Activated CD8-positive, alpha-beta T cell treated with anti-CD3 and anti-CD28 coated beads, Interleukin-2, amount 10 ng/mL, durations not matched to agents 7 days and 5 days (primary cell): ENCODE data around the gene CYYR1. TPM values are rescaled to one million over a fixed set of nuclear protein-coding genes. Genes with fewer than 3 reads are reported as not detected.

Experiments
- ATAC-seq: fragments of 150-1000 bp; cut with Tn5 transposase; one replicate; pipeline ENCODE4 v1.10.0; 2021; ENCODE audit warnings: moderate library complexity
- CTCF ChIA-PET: fragments of 350-600 bp; sonication (Branson Sonifier 250); formaldehyde crosslinking; loops from one replicate; lab custom pipeline; 2021; ENCODE audit warnings: antibody characterized with exemption; lab: Charles Lee
- POLR2A ChIA-PET: fragments of 350-600 bp; sonication (Branson Sonifier 250); formaldehyde crosslinking; loops from one replicate; lab custom pipeline; 2021; ENCODE audit warnings: antibody characterized with exemption; lab: Charles Lee
- DNase-seq: peaks from one replicate; pipeline ENCODE4 v3.0.0-alpha.2; 2020
- H3K27ac Mint-ChIP-seq: one replicate; pipeline ENCODE4 v1.8.0; 2021; ENCODE audit warnings: mild to moderate bottlenecking, mixed read lengths
- H3K27me3 Mint-ChIP-seq: one replicate; pipeline ENCODE4 v1.8.0; 2021; ENCODE audit warnings: low read depth, mixed read lengths
- H3K36me3 Mint-ChIP-seq: one replicate; pipeline ENCODE4 v1.8.0; 2021; ENCODE audit warnings: low read depth, mixed read lengths
- H3K4me1 Mint-ChIP-seq: one replicate; pipeline ENCODE4 v1.8.0; 2021; ENCODE audit warnings: low read depth, mixed read lengths
- H3K4me3 Mint-ChIP-seq: one replicate; pipeline ENCODE4 v1.8.0; 2021; ENCODE audit warnings: mild to moderate bottlenecking, mixed read lengths
- H3K9me3 Mint-ChIP-seq: one replicate; pipeline ENCODE4 v1.8.0; 2022; ENCODE audit warnings: mixed read lengths; ENCODE audit not compliant: insufficient read depth
- total RNA-seq, 2 experiments: library from RNA; stranded (reverse); gene quantifications; one replicate each; pipeline ENCODE4 v1.2.3, GENCODE V29; 2021

CYYR1 gene
- total RNA-seq, 2 experiments from 2014 or later: not detected

DNA sequence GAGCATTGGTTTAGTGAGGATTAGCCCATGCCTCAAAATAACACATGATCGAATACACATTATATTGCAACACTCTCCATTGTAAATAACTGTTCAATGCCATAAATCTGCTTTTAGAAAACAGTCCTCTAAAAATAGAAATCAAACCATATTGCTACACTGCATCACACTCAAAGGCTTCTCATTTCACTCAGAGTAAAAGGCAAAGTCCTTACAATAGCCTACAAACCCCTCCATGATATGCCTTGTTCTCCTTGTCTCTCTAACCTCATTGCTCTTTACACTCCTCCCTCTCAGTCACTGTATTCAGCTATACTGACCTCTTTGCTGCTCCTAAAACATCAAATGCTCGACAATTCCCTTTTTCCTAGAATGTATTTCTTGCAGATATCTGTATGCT lies 64.2 kb downstream of the CYYR1 start:
- Mint-ChIP-seq H3K9me3 (no peaks in the 10 kb centered on the region), H3K4me1 (no peaks in the 10 kb centered on the region), H3K27ac (no peak overlapping the region), H3K36me3 (no peaks in the 10 kb centered on the region), H3K4me3 (no peak overlapping the region), H3K27me3 (no peaks in the 10 kb centered on the region)
- POLR2A ChIA-PET: no interaction called here
- CTCF ChIA-PET: no interaction called here
- no peak for DNase-seq
- ATAC-seq: no peak

DNA sequence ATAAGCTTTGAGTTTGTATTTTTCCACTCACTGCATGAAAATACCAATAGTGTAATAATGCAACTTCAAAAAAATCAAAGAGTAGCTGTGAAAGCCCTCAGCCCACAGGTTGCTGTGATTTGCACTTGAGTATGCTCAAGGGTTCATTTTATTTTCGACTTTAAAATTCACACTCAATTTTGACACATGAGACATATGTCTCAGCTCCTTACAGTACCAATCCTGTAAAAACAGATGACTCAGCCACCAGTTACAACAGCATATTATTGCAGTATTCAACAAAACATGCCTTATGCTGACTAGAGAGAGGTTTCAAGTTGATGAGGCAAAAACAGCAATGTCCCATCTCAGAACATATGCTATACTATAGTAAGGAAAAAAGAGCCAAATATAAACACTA lies 66.1 kb downstream of the CYYR1 start:
- H3K4me1 Mint-ChIP-seq: no peaks in the 10 kb centered on the region
- H3K27ac Mint-ChIP-seq: no peak overlapping the region
- ChIA-PET POLR2A (no interaction called here), CTCF (no interaction called here)
- ATAC-seq (no peak), DNase-seq (no peak)
- H3K36me3 Mint-ChIP-seq: no peaks in the 10 kb centered on the region
- H3K9me3 Mint-ChIP-seq: no peaks in the 10 kb centered on the region
- H3K4me3 Mint-ChIP-seq: no peak overlapping the region
- no peaks in the 10 kb centered on the region for H3K27me3 Mint-ChIP-seq

DNA sequence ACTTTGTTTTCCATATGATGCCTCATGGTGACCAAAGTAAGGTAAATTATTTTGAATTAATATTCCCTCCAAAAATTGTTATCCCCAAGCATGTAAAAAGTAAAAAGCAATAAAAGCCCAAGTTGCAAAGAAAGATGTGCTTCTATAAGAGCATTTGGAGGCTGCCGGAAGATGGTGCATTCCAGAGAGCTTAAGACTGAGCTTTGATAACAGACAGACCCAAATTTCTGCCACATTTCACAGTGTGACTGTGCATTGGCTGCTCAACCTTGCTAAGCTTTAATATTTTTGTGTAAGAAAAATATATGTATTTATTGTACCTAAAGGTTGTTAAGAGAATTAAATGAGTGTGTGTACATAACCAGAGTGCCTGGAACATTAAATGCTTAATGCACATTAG lies 67.9 kb downstream of the CYYR1 start:
- H3K36me3 Mint-ChIP-seq: no peaks in the 10 kb centered on the region
- H3K4me3 Mint-ChIP-seq: no peak overlapping the region
- DNase-seq (no peak), ATAC-seq (no peak)
- H3K27ac Mint-ChIP-seq: no peak overlapping the region
- CTCF ChIA-PET: no interaction called here
- no peaks in the 10 kb centered on the region for H3K27me3 Mint-ChIP-seq
- H3K9me3 Mint-ChIP-seq: no peaks in the 10 kb centered on the region
- POLR2A ChIA-PET: no interaction called here
- H3K4me1 Mint-ChIP-seq: no peaks in the 10 kb centered on the region

DNA sequence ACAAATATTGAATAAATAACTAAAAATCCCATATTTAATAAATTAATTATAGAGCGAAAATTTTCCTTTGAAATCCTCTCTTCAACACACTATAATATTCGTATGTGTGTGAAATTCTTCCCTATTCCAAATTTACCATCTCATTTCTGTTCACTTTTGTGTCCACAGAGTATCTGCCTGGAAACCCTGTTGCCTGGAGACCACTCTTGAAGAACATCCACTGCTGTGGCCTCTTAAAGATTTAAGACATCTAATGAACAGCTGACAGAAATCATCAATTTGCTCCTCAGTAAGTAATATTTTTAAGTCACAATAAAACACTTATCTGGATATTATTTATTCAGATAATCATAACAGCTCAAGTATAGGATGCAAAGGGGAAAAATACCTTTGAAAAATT lies 69.7 kb downstream of the CYYR1 start:
- POLR2A ChIA-PET: no interaction called here
- no peak for DNase-seq
- Mint-ChIP-seq H3K4me1 (no peaks in the 10 kb centered on the region), H3K27ac (no peak overlapping the region), H3K36me3 (no peaks in the 10 kb centered on the region), H3K27me3 (no peaks in the 10 kb centered on the region), H3K9me3 (no peaks in the 10 kb centered on the region), H3K4me3 (no peak overlapping the region)
- CTCF ChIA-PET: no interaction called here
- ATAC-seq: no peak

DNA sequence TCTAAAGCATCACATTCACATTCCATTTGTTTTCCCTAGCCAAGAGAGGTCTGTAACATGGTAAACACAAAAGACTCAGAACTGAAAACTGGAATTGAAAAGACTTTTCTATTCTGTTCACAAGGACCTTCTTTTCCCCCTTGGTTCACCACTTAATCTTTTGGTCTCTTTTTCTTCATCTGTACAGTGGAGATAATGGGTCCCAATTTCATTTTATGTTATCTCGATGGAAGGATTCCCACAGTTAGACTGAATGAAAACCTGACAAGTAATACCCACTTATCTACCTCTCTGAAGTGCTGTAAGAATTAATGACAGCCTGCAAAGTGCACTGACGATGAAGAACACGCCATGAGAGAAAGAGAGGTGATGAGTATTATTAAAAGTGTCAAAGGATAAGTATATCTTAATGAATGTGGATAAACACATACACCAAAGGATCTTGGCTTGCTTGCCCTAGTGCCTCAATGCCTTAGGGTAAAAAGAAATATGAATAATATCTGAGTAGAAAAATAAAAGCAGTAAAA lies 71.5 kb downstream of the CYYR1 start:
- ATAC-seq: no peak

DNA sequence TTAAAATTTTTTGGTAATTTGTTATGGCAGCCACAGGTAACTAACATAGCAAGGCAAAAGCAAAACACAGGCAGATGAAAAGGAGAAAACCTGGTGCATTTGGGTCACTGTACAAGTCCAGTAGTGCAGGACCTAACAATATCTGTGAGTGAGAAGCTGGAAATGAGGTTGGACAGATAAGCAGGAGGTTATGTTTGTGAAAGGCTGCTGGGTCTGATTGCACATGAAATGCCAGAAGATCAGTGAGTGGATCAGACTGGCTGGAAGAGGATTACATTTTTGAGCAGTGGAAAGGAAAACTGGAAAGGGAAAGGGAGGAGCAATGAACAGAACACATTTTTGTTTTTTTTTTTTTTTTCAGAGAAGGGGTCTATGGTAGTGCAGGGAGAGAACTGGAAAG lies 73.6 kb downstream of the CYYR1 start:
- ChIA-PET POLR2A (no interaction called here), CTCF (no interaction called here)
- Mint-ChIP-seq H3K36me3 (no peaks in the 10 kb centered on the region), H3K9me3 (no peaks in the 10 kb centered on the region), H3K4me3 (no peak overlapping the region), H3K27ac (no peak overlapping the region), H3K27me3 (no peaks in the 10 kb centered on the region), H3K4me1 (no peaks in the 10 kb centered on the region)
- DNase-seq: no peak
- no peak for ATAC-seq

More for the DNA sequence above, 71.5 kb downstream of the CYYR1 start:
- no peaks in the 10 kb centered on the region for H3K9me3 Mint-ChIP-seq
- CTCF ChIA-PET: no interaction called here
- no peak for DNase-seq
- POLR2A ChIA-PET: no interaction called here
- no peak overlapping the region for H3K27ac Mint-ChIP-seq
- no peak overlapping the region for H3K4me3 Mint-ChIP-seq
- no peaks in the 10 kb centered on the region for H3K27me3 Mint-ChIP-seq
- H3K36me3 Mint-ChIP-seq: no peaks in the 10 kb centered on the region
- no peaks in the 10 kb centered on the region for H3K4me1 Mint-ChIP-seq

DNA sequence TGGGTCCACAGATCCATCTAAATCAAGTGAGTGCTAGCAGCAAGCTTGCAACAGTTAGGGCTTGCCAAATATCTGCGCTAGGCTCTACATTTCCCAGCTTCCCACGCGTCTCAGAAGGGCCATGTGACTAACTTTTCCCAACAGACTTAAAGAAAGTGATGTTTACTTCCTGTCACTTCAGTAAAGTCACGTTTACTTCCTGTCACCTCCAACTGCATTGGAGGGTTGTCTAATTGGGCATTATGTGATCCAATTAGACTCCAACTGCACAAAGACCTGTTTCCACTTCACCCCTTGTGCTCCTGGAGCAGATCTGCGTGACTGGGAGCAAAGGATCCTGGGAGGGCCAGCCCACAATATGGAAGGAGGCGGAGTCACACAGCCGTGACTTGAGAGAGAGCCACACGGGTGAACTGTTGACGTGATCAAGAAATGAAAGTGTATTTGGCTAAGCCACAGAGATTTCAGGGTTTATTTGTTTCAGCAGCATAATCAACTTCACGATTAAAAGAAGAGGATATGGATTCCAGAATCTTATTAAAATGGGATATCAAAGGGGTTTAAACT lies 77.7 kb downstream of the CYYR1 start:
- Mint-ChIP-seq H3K4me1 (no peaks in the 10 kb centered on the region), H3K36me3 (no peaks in the 10 kb centered on the region), H3K9me3 (peaks cover 4% of the 10 kb centered on the region), H3K27ac (no peak overlapping the region), H3K27me3 (no peaks in the 10 kb centered on the region), H3K4me3 (no peak overlapping the region)
- DNase-seq: no peak
- CTCF ChIA-PET: no interaction called here
- POLR2A ChIA-PET: no interaction called here
- no peak for ATAC-seq

DNA sequence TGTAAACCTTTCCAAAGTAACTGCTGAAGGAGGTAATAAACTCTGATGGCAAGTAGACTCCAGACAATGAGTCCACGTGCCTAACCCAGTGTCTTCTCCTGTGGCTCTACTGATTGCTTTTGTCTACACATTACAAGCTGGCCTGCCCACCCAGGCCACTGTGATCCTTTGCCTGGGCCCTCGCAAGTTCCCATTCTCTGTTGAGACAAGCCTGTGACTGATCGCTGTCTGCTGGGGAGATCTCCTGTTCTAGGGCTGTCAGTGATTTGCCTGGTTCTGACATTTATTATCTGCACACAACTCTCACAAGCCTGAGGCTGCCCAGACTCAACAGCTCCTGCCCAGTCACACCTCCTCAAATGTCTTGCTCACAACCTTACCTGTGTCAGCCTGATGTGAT lies 81.4 kb downstream of the CYYR1 start:
- no peaks in the 10 kb centered on the region for H3K27me3 Mint-ChIP-seq
- ChIA-PET POLR2A (no interaction called here), CTCF (no interaction called here)
- no peak overlapping the region for H3K4me3 Mint-ChIP-seq
- ATAC-seq (no peak), DNase-seq (no peak)
- peaks cover 4% of the 10 kb centered on the region for H3K9me3 Mint-ChIP-seq
- H3K36me3 Mint-ChIP-seq: no peaks in the 10 kb centered on the region
- H3K4me1 Mint-ChIP-seq: no peaks in the 10 kb centered on the region
- no peak overlapping the region for H3K27ac Mint-ChIP-seq

DNA sequence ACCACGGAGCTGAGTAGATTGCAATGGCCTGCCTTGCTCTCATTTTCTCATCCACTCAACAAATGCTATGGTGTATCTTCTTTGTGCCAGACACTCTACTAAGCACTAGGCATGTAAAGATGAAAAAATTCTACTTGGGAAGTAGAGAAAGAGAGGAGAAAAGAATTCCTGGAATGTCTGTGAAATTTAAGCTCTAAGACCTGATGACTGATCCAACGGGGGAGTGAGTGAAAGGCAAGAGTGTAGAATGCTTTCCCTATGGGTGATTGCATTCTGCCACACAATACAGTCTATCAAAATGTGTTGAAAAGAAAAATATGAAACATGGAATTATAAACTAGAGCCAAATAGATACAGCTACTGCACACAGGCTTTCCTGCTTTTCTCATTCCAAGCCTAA lies 82.3 kb downstream of the CYYR1 start:
- H3K27me3 Mint-ChIP-seq: no peaks in the 10 kb centered on the region
- H3K9me3 Mint-ChIP-seq: peaks cover 4% of the 10 kb centered on the region
- H3K36me3 Mint-ChIP-seq: no peaks in the 10 kb centered on the region
- ChIA-PET CTCF (no interaction called here), POLR2A (no interaction called here)
- no peaks in the 10 kb centered on the region for H3K4me1 Mint-ChIP-seq
- H3K27ac Mint-ChIP-seq: no peak overlapping the region
- ATAC-seq: no peak
- no peak overlapping the region for H3K4me3 Mint-ChIP-seq
- no peak for DNase-seq

DNA sequence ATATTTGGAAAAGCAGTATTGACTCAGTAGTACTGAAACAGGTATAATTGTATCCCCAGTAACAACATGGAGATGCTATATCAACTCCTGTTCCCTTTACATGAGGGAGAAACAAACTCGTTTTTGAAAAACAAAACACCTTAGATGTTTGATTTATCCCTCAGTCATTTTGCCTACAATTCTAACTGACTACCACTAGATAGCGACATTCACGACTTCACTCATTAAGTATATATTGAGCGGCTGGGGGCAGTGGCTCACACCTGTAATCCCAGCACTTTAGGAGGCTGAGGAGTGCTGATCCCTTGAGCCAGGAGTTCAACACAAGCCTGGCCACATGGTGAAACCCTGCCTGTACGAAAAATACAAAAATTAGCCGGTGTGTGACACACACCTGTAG lies 83.3 kb downstream of the CYYR1 start:
- Mint-ChIP-seq H3K4me3 (no peak overlapping the region), H3K27ac (no peak overlapping the region), H3K9me3 (peaks cover 4% of the 10 kb centered on the region), H3K36me3 (no peaks in the 10 kb centered on the region), H3K27me3 (no peaks in the 10 kb centered on the region), H3K4me1 (no peaks in the 10 kb centered on the region)
- DNase-seq (no peak), ATAC-seq (no peak)
- ChIA-PET CTCF (no interaction called here), POLR2A (no interaction called here)

DNA sequence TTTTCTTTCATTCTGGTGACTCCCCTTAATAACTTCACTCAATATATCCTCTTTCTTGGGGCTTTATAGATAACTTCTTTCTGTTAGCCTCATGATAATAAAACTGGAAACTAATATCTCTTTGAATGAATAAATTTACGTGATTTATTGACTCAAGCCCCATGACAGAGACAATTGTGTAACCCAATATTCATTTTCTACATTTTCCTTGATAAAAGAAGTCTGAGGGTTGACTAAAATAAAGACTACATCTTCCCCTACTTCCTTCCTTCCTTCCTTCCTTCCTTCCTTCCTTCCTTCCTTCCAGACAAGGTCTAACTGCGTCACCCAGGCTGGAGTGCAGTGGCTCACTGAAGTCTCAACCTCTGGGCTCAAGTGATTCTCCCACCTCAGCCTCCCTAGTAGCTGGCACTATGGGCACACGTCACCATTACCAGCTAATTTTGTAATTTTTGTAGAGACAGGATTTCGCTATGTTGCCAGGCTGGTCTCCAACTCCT lies 85.1 kb downstream of the CYYR1 start:
- no peaks in the 10 kb centered on the region for H3K36me3 Mint-ChIP-seq
- no peaks in the 10 kb centered on the region for H3K4me1 Mint-ChIP-seq
- H3K4me3 Mint-ChIP-seq: no peak overlapping the region
- ChIA-PET POLR2A (no interaction called here), CTCF (no interaction called here)
- H3K27ac Mint-ChIP-seq: no peak overlapping the region
- peaks cover 4% of the 10 kb centered on the region for H3K9me3 Mint-ChIP-seq
- ATAC-seq (no peak), DNase-seq (no peak)
- no peaks in the 10 kb centered on the region for H3K27me3 Mint-ChIP-seq

DNA sequence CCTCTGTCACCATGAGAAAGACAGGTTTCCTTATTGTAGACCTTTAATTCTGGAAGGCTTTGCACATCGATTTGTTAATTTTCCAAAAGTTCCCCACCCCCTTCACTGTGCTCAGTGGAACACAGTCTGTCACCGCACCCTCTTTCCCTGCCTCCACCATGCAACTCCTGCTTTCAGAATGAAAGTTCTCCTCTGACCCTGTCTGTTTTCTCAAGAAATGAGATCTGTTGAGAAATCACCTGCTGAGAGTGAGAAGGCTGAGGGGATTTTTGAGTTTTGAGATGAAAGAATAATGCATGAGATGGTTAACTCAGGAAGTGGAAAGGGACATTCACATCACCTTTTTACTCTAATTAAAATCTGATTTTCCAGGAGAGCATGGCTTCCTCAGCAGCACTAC lies 99.6 kb downstream of the CYYR1 start:
- no peaks in the 10 kb centered on the region for H3K36me3 Mint-ChIP-seq
- no peak overlapping the region for H3K27ac Mint-ChIP-seq
- H3K4me3 Mint-ChIP-seq: no peak overlapping the region
- ChIA-PET POLR2A (no interaction called here), CTCF (no interaction called here)
- DNase-seq (no peak), ATAC-seq (no peak)
- no peaks in the 10 kb centered on the region for H3K9me3 Mint-ChIP-seq
- no peaks in the 10 kb centered on the region for H3K4me1 Mint-ChIP-seq
- H3K27me3 Mint-ChIP-seq: no peaks in the 10 kb centered on the region

DNA sequence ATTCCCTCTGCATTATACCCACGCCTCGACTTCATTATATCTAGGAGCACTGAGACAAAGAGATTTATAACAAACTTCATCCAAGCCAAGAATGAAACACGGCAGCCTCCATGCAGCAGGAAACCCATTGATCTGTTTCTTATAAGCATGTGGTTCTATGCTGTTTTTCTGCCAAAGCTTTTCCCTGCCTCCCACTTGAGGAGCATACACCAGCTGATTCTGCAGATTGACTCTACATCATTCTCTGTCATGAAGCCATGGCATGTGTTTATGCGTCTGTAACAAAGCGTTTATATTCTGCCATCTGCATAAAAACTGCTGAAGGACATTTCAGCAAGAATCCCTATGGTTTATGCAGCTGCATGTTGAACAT lies 102.0 kb downstream of the CYYR1 start:
- no peaks in the 10 kb centered on the region for H3K36me3 Mint-ChIP-seq
- ChIA-PET POLR2A (no interaction called here), CTCF (no interaction called here)
- H3K4me3 Mint-ChIP-seq: no peak overlapping the region
- no peaks in the 10 kb centered on the region for H3K9me3 Mint-ChIP-seq
- DNase-seq (no peak), ATAC-seq (no peak)
- no peaks in the 10 kb centered on the region for H3K4me1 Mint-ChIP-seq
- no peaks in the 10 kb centered on the region for H3K27me3 Mint-ChIP-seq
- no peak overlapping the region for H3K27ac Mint-ChIP-seq
